Measurements from ENCODE around the gene TERF2IP.

The TERF2IP gene

DNA sequence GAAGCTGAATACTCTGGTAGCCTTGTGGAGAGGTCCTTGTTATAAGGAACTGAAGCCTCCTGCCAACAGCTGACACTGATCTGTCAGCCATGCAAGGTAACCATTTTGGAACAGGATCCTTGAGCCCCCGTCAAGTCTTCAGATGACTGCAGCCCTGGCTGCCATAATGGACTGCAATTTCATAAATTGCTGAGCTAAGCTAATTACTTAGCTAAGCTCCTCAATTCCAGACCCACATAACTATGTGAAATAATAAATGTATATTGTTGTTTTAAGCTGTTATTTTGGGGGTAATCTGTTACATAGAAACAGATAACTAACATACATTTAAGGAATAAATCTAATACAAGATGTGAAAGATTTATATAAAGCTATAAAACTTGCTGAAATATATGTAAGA lies 41.1 kb upstream of the TERF2IP start:
- ChIA-PET POLR2A (interaction anchor here (0.6 kb wide), 1 partner anchor 89 kb away, joined by 3 read pairs; no protein-coding TSS in a partner anchor), CTCF (no interaction called here)
- no peaks in the 10 kb centered on the region for H3K4me1 ChIP-seq (ENCODE audit: control insufficient read depth, insufficient read depth, low read length)
- no peak overlapping the region for H3K27ac ChIP-seq (ENCODE audit: extremely low read depth, low read depth, low read length)
- peaks cover 36 to 90% of the 10 kb centered on the region in 2 experiments for H3K36me3 ChIP-seq (ENCODE audit: control insufficient read depth in 2 of 2, insufficient read depth in 1 of 2, low read length in 2 of 2)
- TF ChIP-seq ZNF654 (tag by site-specific recombination; IDR thresholded peaks at IDR 0.05; ENCODE audit: low read depth) (no peak), ZNF677 (tag by site-specific recombination; IDR thresholded peaks at IDR 0.05) (no peak), ZNF169 (tag by site-specific recombination; IDR thresholded peaks at IDR 0.05) (no peak), ZNF221 (tag by site-specific recombination; IDR thresholded peaks at IDR 0.05; ENCODE audit: borderline replicate concordance) (no peak), FEZF1 (tag by site-specific recombination; IDR thresholded peaks at IDR 0.05) (no peak), ZNF155 (tag by site-specific recombination; IDR thresholded peaks at IDR 0.05) (no peak), ZNF19 (tag by site-specific recombination; IDR thresholded peaks at IDR 0.05; ENCODE audit: low read depth) (no peak), GFI1B (tag by site-specific recombination; IDR thresholded peaks at IDR 0.05) (no peak)
- no peaks in the 10 kb centered on the region for H3K9me3 ChIP-seq (ENCODE audit: control insufficient read depth, insufficient read depth, low read depth, low read length)
- no peak overlapping the region for H3K4me3 ChIP-seq (ENCODE audit: low read depth, low read length)

DNA sequence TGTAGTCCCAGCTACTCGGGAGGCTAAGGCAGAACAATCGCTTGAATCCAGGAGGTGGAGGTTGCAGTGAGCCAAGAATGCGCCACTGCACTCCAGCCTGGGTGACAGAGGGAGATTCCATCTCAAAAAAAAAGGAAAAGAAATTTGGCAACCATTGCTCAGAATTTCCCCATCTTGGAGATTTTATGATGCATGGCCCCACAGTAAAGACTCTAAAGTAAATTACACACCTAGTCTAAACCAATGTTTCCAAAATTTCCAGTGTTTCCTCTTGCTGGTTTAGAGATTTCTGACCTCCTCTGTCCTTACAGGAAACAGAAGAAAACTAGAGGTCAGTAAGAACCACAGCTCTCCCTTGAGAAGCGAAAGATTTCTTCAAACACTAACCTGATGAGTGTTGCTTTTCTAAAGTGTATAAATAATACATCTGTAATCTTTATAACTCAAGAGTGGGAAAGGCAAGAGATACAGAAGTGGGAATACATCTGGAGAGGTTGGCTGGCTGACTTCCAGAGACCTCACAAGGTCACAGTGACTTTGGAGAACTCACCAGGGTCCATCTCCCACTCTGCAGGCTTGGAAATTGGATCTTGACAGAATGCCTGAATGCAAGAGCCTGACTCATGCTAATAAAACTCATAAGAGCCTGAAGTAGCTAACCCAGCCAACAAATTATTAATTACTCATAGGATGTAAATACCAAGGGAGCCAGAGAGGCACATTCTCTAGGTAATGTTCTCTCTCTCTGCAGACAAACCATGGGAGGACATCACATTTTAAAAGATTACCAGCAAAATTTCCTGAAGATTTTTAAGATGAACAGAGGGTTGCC lies 33.3 kb upstream of the TERF2IP start:
- Histone ChIP-seq H3K9me3 (ENCODE audit: control insufficient read depth, insufficient read depth, low read depth, low read length) (no peaks in the 10 kb centered on the region), H3K27ac (ENCODE audit: extremely low read depth, low read depth, low read length) (no peak overlapping the region), H3K4me3 (ENCODE audit: low read depth, low read length) (no peak overlapping the region), H3K4me1 (ENCODE audit: control insufficient read depth, insufficient read depth, low read length) (no peaks in the 10 kb centered on the region), H3K36me3 (ENCODE audit: control insufficient read depth in 2 of 2, insufficient read depth in 1 of 2, low read length in 2 of 2) (peaks cover 41 to 97% of the 10 kb centered on the region in 2 experiments)
- TF ChIP-seq ZNF335 (tag by site-specific recombination; conservative IDR thresholded peaks at IDR 0.05) = no peak
- TF ChIP-seq, protein P1, sequence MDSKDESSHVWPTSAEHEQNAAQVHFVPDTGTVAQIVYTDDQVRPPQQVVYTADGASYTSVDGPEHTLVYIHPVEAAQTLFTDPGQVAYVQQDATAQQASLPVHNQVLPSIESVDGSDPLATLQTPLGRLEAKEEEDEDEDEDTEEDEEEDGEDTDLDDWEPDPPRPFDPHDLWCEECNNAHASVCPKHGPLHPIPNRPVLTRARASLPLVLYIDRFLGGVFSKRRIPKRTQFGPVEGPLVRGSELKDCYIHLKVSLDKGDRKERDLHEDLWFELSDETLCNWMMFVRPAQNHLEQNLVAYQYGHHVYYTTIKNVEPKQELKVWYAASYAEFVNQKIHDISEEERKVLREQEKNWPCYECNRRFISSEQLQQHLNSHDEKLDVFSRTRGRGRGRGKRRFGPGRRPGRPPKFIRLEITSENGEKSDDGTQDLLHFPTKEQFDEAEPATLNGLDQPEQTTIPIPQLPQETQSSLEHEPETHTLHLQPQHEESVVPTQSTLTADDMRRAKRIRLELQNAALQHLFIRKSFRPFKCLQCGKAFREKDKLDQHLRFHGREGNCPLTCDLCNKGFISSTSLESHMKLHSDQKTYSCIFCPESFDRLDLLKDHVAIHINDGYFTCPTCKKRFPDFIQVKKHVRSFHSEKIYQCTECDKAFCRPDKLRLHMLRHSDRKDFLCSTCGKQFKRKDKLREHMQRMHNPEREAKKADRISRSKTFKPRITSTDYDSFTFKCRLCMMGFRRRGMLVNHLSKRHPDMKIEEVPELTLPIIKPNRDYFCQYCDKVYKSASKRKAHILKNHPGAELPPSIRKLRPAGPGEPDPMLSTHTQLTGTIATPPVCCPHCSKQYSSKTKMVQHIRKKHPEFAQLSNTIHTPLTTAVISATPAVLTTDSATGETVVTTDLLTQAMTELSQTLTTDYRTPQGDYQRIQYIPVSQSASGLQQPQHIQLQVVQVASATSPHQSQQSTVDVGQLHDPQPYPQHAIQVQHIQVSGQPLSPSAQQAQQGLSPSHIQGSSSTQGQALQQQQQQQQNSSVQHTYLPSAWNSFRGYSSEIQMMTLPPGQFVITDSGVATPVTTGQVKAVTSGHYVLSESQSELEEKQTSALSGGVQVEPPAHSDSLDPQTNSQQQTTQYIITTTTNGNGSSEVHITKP (tag by site-specific recombination; IDR thresholded peaks at IDR 0.05) = 0 out of 2 replicates have a peak, but pooled peaks have one; percentile 13
- POLR2A ChIA-PET = no interaction called here
- CTCF ChIA-PET = interaction anchor here (0.6 to 1.9 kb wide), 2 partner anchors 149 to 382 kb away, joined by 3 to 4 read pairs; partner anchors contain the start of gene TMEM170A

- POLR2A ChIA-PET = interaction anchor here (0.7 kb wide), 1 partner anchor 160 kb away, joined by 3 read pairs; no protein-coding TSS in a partner anchor
- no peaks in the 10 kb centered on the region for H3K9me3 ChIP-seq (ENCODE audit: control insufficient read depth, insufficient read depth, low read depth, low read length)
Observed at GRCh38 chr16:75615619-75616018, 32.0 kb upstream of the TERF2IP start.

DNA sequence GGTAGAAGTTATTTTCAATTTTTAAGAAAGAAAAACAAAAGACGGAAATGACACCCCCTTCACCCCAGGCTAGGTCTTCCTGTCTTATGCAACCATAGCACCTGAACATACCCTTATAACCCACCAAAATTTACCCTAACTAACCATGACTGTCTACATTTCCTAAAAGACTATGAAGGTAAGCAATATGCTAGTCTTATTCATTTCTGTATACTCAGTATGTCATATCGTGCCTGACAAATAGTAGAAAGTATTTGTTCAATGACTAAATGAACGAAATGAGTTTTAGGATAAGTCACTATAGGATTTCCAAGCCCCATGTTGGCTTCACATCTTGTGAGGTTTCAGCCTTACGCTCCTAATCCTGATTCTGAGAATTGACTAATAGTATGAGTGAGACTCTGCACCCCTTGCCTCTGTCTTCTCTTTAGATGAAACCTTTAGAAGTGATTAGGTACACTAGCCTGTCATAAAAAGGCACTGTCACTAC lies 31.0 kb upstream of the TERF2IP start:
- H3K36me3 ChIP-seq (ENCODE audit: control insufficient read depth in 2 of 2, insufficient read depth in 1 of 2, low read length in 2 of 2) = peaks cover 35 to 91% of the 10 kb centered on the region in 2 experiments
- no peak overlapping the region for H3K27ac ChIP-seq (ENCODE audit: extremely low read depth, low read depth, low read length)
- H3K4me3 ChIP-seq (ENCODE audit: low read depth, low read length) = no peak overlapping the region
- POLR2A ChIA-PET = interaction anchor here (0.7 kb wide), 1 partner anchor 159 kb away, joined by 3 read pairs; no protein-coding TSS in a partner anchor
- CTCF ChIA-PET = interaction anchor here (0.5 kb wide), 1 partner anchor 36 kb away, joined by 4 read pairs; no protein-coding TSS in a partner anchor
- H3K9me3 ChIP-seq (ENCODE audit: control insufficient read depth, insufficient read depth, low read depth, low read length) = no peaks in the 10 kb centered on the region
- H3K4me1 ChIP-seq (ENCODE audit: control insufficient read depth, insufficient read depth, low read length) = no peaks in the 10 kb centered on the region
- TF ChIP-seq INSM2 (tag by site-specific recombination; IDR thresholded peaks at IDR 0.05) (no peak), ZNF585B (tag by site-specific recombination; IDR thresholded peaks at IDR 0.05) (no peak), OSR2 (tag by site-specific recombination; IDR thresholded peaks at IDR 0.05) (no peak), ZNF26 (tag by site-specific recombination; IDR thresholded peaks at IDR 0.05) (no peak), ZNF391 (tag by site-specific recombination; IDR thresholded peaks at IDR 0.05; ENCODE audit: borderline replicate concordance, low read depth) (no peak), ZNF280C (tag by site-specific recombination; IDR thresholded peaks at IDR 0.05) (no peak)

More at GRCh38 chr16:75615619-75616018, 32.0 kb upstream of the TERF2IP start:
- peaks cover 40 to 97% of the 10 kb centered on the region in 2 experiments for H3K36me3 ChIP-seq (ENCODE audit: control insufficient read depth in 2 of 2, insufficient read depth in 1 of 2, low read length in 2 of 2)
- CTCF ChIA-PET = interaction anchor here (1.1 kb wide), 1 partner anchor 123 kb away, joined by 4 read pairs; no protein-coding TSS in a partner anchor
- no peak for TF ChIP-seq ZNF561 (tag by site-specific recombination; IDR thresholded peaks at IDR 0.05; ENCODE audit: borderline replicate concordance)
- no peak overlapping the region for H3K27ac ChIP-seq (ENCODE audit: extremely low read depth, low read depth, low read length)
- H3K4me3 ChIP-seq (ENCODE audit: low read depth, low read length) = no peak overlapping the region
- H3K4me1 ChIP-seq (ENCODE audit: control insufficient read depth, insufficient read depth, low read length) = no peaks in the 10 kb centered on the region

All from HEK293 (cell line).